HCT116 (cell line): Measurements from ENCODE around the gene HPCAL1. TPM values are rescaled to one million over a fixed set of nuclear protein-coding genes. Genes with fewer than 3 reads are reported as not detected.

Experiments used
- ATAC-seq: fragments of 200-7000 bp; cut with Tn5 transposase; 2 replicates; pipeline ENCODE4 v1.9.1; 2020; ENCODE audit warnings: mild to moderate bottlenecking, moderate library complexity
- BruUV-seq: library from RNA; stranded (reverse); fragments of 400-500 nt; replicated peaks from 2 replicates; lab custom pipeline; 2021; lab: Mats Ljungman, UMichigan
- CTCF ChIA-PET: fragments of 300-600 bp; sonication (Branson Sonifier 250); formaldehyde crosslinking; loops from one replicate; lab custom pipeline; 2021; ENCODE audit warnings: antibody characterized with exemption; lab: Charles Lee
- POLR2A ChIA-PET: fragments of 300-600, 350-600 bp; sonication (Branson Sonifier 250); formaldehyde crosslinking; loops from one replicate; lab custom pipeline; 2021; ENCODE audit warnings: antibody characterized with exemption; lab: Charles Lee
- RAD21 ChIA-PET, 2 experiments: fragments of 300-600 bp; sonication (Branson Sonifier 250); formaldehyde crosslinking; loops; one replicate each; lab custom pipeline; 2023; ENCODE audit warnings: low total read pairs in 2 of 2; ENCODE audit not compliant: uncharacterized antibody in 2 of 2, unreplicated experiment in 2 of 2, low non-redundant PET in 1 of 2; lab: Charles Lee
- DNase-seq: peaks from one replicate; pipeline ENCODE4 v3.0.0-alpha.2; 2010; ENCODE audit warnings: low read depth, low spot score
- H2AFZ ChIP-seq: fragments of 200-600 bp; shearing (Covaris generic), sonication (generic); 2 replicates; pipeline ENCODE4 v1.6.1; 2017; ENCODE audit warnings: low read depth, mixed run types, mixed read lengths, antibody characterized with exemption, low read length; ENCODE audit not compliant: poor library complexity, severe bottlenecking
- H3K27ac ChIP-seq: 2 replicates; pipeline ENCODE4 v1.5.1; 2012; ENCODE audit warnings: low read depth, low read length
- H3K27me3 ChIP-seq: fragments of 200-600 bp; sonication (generic); 2 replicates; pipeline ENCODE4 v1.6.1; 2016; ENCODE audit warnings: mixed run types, low read length, mixed read lengths; ENCODE audit not compliant: insufficient read depth
- H3K36me3 ChIP-seq, 2 experiments: fragments of 200-500 bp in 1 of 2; fragments of 200-600 bp in 1 of 2; sonication (Bioruptor generic) in 1 of 2; sonication (generic) in 1 of 2; 2 replicates each; pipeline versions ENCODE4 v1.5.1 to v1.6.1; 2014 to 2016; ENCODE audit warnings: low read length in 2 of 2, inconsistent platforms in 1 of 2, mixed read lengths in 1 of 2, mixed run types in 1 of 2; ENCODE audit not compliant: insufficient read depth in 2 of 2, control insufficient read depth in 1 of 2
- H3K4me1 ChIP-seq, 2 experiments: fragments of 200-600 bp in 1 of 2; sonication (generic) in 1 of 2; 2 replicates each; pipeline versions ENCODE4 v1.5.1 to v1.6.1; 2012 to 2017; ENCODE audit warnings: low read length in 2 of 2, inconsistent platforms in 1 of 2, mild to moderate bottlenecking in 1 of 2, mixed read lengths in 1 of 2, mixed run types in 1 of 2, moderate library complexity in 1 of 2; ENCODE audit not compliant: insufficient read depth in 2 of 2, control insufficient read depth in 1 of 2
- H3K4me2 ChIP-seq: fragments of 200-600 bp; sonication (generic); 2 replicates; pipeline ENCODE4 v1.6.1; 2017; ENCODE audit warnings: mixed run types, low read length, mixed read lengths
- H3K4me3 ChIP-seq, 2 experiments: fragments of 200-600 bp in 1 of 2; sonication (generic) in 1 of 2; replicated peaks in 1 of 2; 2 replicates each; pipeline ENCODE4 v1.5.1; 2011 to 2016; ENCODE audit warnings: low read length in 2 of 2, control low read depth in 1 of 2, low read depth in 1 of 2, mild to moderate bottlenecking in 1 of 2, mixed read lengths in 1 of 2, mixed run types in 1 of 2
- H3K79me2 ChIP-seq: fragments of 200-600 bp; sonication (generic); 2 replicates; pipeline ENCODE4 v1.6.1; 2017; ENCODE audit warnings: mild to moderate bottlenecking, mixed run types, low read length, moderate library complexity, mixed read lengths; ENCODE audit not compliant: insufficient read depth
- H3K9ac ChIP-seq: fragments of 200-600 bp; sonication (generic); 2 replicates; pipeline ENCODE4 v1.6.1; 2016; ENCODE audit warnings: low read length, mixed read lengths
- H3K9me2 ChIP-seq: fragments of 200-600 bp; sonication (generic), shearing (Covaris generic); 2 replicates; pipeline ENCODE4 v1.6.1; 2017; ENCODE audit warnings: mixed run types, mild to moderate bottlenecking, moderate library complexity; ENCODE audit not compliant: insufficient read depth
- H3K9me3 ChIP-seq, 2 experiments: fragments of 200-500 bp in 1 of 2; fragments of 200-600 bp in 1 of 2; sonication (Bioruptor generic) in 1 of 2; sonication (generic) in 1 of 2; 2 replicates each; pipeline ENCODE4 v1.6.1; 2014 to 2017; ENCODE audit warnings: low read length in 2 of 2, mixed read lengths in 2 of 2, inconsistent platforms in 1 of 2, low read depth in 1 of 2, mild to moderate bottlenecking in 1 of 2, mixed run types in 1 of 2, moderate library complexity in 1 of 2; ENCODE audit not compliant: control insufficient read depth in 1 of 2, insufficient read depth in 1 of 2
- H4K20me1 ChIP-seq: fragments of 200-600 bp; sonication (generic), shearing (Covaris generic); 2 replicates; pipeline ENCODE4 v1.6.1; 2017; ENCODE audit warnings: mixed run types, mild to moderate bottlenecking, moderate library complexity; ENCODE audit not compliant: insufficient read depth
- CBX3 ChIP-seq: IDR thresholded peaks from 2 replicates; pipeline ENCODE4 v1.6.1; 2012; ENCODE audit warnings: low read depth
- CTCF ChIP-seq, 3 experiments: fragments of 200-600 bp in 1 of 3; sonication (generic) in 1 of 3; IDR thresholded peaks in 2 of 3; conservative IDR thresholded peaks in 1 of 3; 2 replicates each; pipeline ENCODE4 v1.5.1; 2012 to 2017; ENCODE audit warnings: low read depth in 2 of 3, low read length in 2 of 3, antibody characterized with exemption in 1 of 3, borderline replicate concordance in 1 of 3, control low read depth in 1 of 3, mild to moderate bottlenecking in 1 of 3, mixed read lengths in 1 of 3, mixed run types in 1 of 3, moderate library complexity in 1 of 3; ENCODE audit not compliant: insufficient read depth in 1 of 3
- ELF1 ChIP-seq: IDR thresholded peaks from 2 replicates; pipeline ENCODE4 v1.6.1; 2012; ENCODE audit warnings: low read depth, borderline replicate concordance
- MAX ChIP-seq: IDR thresholded peaks from 2 replicates; pipeline ENCODE4 v1.6.1; 2012
- intact Hi-C: fragments of 100-400 bp; cut with micrococcal nuclease; formaldehyde crosslinking; loops from 2 replicates; pipeline ENCODE4 v1.10.0; 2022
- total RNA-seq: library from RNA; stranded (reverse); gene quantifications from one replicate; pipeline ENCODE4 v1.2.1, GENCODE V29; 2021; ENCODE audit not compliant: unreplicated experiment

The HPCAL1 gene
- total RNA-seq, 1 experiment from 2014 or later, result 111 TPM

- H2AFZ ChIP-seq, result no peak overlapping the region
- no peak overlapping the region for H3K4me3 ChIP-seq
- ATAC-seq, result no peak
- H3K4me1 ChIP-seq, result peaks cover 8 to 35% of the 10 kb centered on the region in 2 experiments
- no peak overlapping the region for H3K27ac ChIP-seq
- POLR2A ChIA-PET, result no interaction called here
- no peak overlapping the region for H3K4me2 ChIP-seq
- CTCF ChIA-PET, result interaction anchor here (1.4 kb wide), 1 partner anchor 23 kb away, joined by 5 read pairs; no protein-coding TSS in a partner anchor
- no peak for DNase-seq
- H3K9me2 ChIP-seq, result no peaks in the 10 kb centered on the region
- TF ChIP-seq ELF1 (no peak), CBX3 (no peak), CTCF (IDR thresholded peaks at IDR 0.05 in 2 of 3, conservative IDR thresholded peaks at IDR 0.05 in 1 of 3; ENCODE audit: borderline replicate concordance in 1 of 3, insufficient read depth in 1 of 3, low read depth in 2 of 3, low read length in 2 of 3) (no peak)
- RAD21 ChIA-PET, result no interaction called here
- no peak overlapping the region for H3K9ac ChIP-seq
- H3K9me3 ChIP-seq, result no peaks in the 10 kb centered on the region
- no peaks in the 10 kb centered on the region for H3K36me3 ChIP-seq
- H3K79me2 ChIP-seq, result peaks cover 67% of the 10 kb centered on the region; the same call in 1 of the 2 replicates
- intact Hi-C loops, result no loop called here
- 0 out of 2 replicates have a peak, but pooled peaks cover 3% of the 10 kb centered on the region for H4K20me1 ChIP-seq
- no peaks in the 10 kb centered on the region for H3K27me3 ChIP-seq
- no TSS peak for BruUV-seq
Observed at GRCh38 chr2:10385501-10385900, 82.8 kb downstream of the HPCAL1 start.

- intact Hi-C loops, result no loop called here
- CTCF ChIA-PET, result interaction anchor here (1.4 kb wide), 1 partner anchor 22 kb away, joined by 5 read pairs; no protein-coding TSS in a partner anchor
- Histone ChIP-seq H3K4me2 (peak overlapping the region; percentile 36), H3K9ac (no peak overlapping the region), H3K4me3 (no peak overlapping the region), H4K20me1 (0 out of 2 replicates have a peak, but pooled peaks cover 3% of the 10 kb centered on the region), H3K36me3 (no peaks in the 10 kb centered on the region), H3K79me2 (peaks cover 69% of the 10 kb centered on the region; the same call in 1 of the 2 replicates), H3K27ac (no peak overlapping the region), H3K4me1 (peaks cover 8 to 35% of the 10 kb centered on the region in 2 experiments), H2AFZ (no peak overlapping the region), H3K27me3 (no peaks in the 10 kb centered on the region), H3K9me2 (no peaks in the 10 kb centered on the region), H3K9me3 (no peaks in the 10 kb centered on the region)
- ATAC-seq (0 out of 2 replicates have a peak, but pooled peaks have one; percentile 37), DNase-seq (no peak)
- RAD21 ChIA-PET, result no interaction called here
- no TSS peak for BruUV-seq
- POLR2A ChIA-PET, result no interaction called here
- no peak for TF ChIP-seq MAX
Observed at GRCh38 chr2:10385933-10386773, 83.4 kb downstream of the HPCAL1 start.
